ENCODE measurements around the gene SNCB.

SNCB gene

GRCh38 chr5:176578391-176578808 lies 51.9 kb downstream of the SNCB start:
- no peaks in the 10 kb centered on the region for H3F3A ChIP-seq (ENCODE audit: low read depth)
- no peak overlapping the region for H3K4me2 ChIP-seq (ENCODE audit: low read depth, low read length, poor library complexity, severe bottlenecking)
- H3K4me3 ChIP-seq (ENCODE audit: low read length, poor library complexity, severe bottlenecking) = no peak overlapping the region
- H3K9me3 ChIP-seq (ENCODE audit: insufficient read depth, low read depth, low read length) = no peaks in the 10 kb centered on the region
- no peaks in the 10 kb centered on the region for H3K9me2 ChIP-seq (replicated peaks; ENCODE audit: low read depth, low read length)
- H4K20me1 ChIP-seq (ENCODE audit: insufficient read depth, low read length, poor library complexity, severe bottlenecking) = no peaks in the 10 kb centered on the region
- TF ChIP-seq CTCF (conservative IDR thresholded peaks at IDR 0.05; ENCODE audit: low read length) (peak; percentile 44), EZH2phosphoT487 (IDR thresholded peaks at IDR 0.05; ENCODE audit: borderline replicate concordance) (no peak)
- no peaks in the 10 kb centered on the region for H3K27me3 ChIP-seq (ENCODE audit: insufficient read depth, low read length, poor library complexity, severe bottlenecking)
- no peaks in the 10 kb centered on the region for H3K79me2 ChIP-seq (ENCODE audit: insufficient read depth, low read length)
- H3K36me3 ChIP-seq (ENCODE audit: insufficient read depth, low read length) = no peaks in the 10 kb centered on the region
- H3K9ac ChIP-seq (ENCODE audit: low read depth, low read length, poor library complexity, severe bottlenecking) = no peak overlapping the region
- no peaks in the 10 kb centered on the region for H3K4me1 ChIP-seq (ENCODE audit: insufficient read depth, low read length, poor library complexity, severe bottlenecking)
- no peak overlapping the region for H2AFZ ChIP-seq (ENCODE audit: low read length)

GRCh38 chr5:176577312-176578176 lies 52.8 kb downstream of the SNCB start:
- no peak overlapping the region for H3K4me3 ChIP-seq (ENCODE audit: low read length, poor library complexity, severe bottlenecking)
- no peak overlapping the region for H3K4me2 ChIP-seq (ENCODE audit: low read depth, low read length, poor library complexity, severe bottlenecking)
- TF ChIP-seq CTCF (conservative IDR thresholded peaks at IDR 0.05; ENCODE audit: low read length) (no peak), EZH2phosphoT487 (IDR thresholded peaks at IDR 0.05; ENCODE audit: borderline replicate concordance) (no peak)
- H3K9ac ChIP-seq (ENCODE audit: low read depth, low read length, poor library complexity, severe bottlenecking) = no peak overlapping the region
- no peaks in the 10 kb centered on the region for H3K9me2 ChIP-seq (replicated peaks; ENCODE audit: low read depth, low read length)
- H4K20me1 ChIP-seq (ENCODE audit: insufficient read depth, low read length, poor library complexity, severe bottlenecking) = no peaks in the 10 kb centered on the region
- no peak overlapping the region for H2AFZ ChIP-seq (ENCODE audit: low read length)
- no peaks in the 10 kb centered on the region for H3F3A ChIP-seq (ENCODE audit: low read depth)
- H3K79me2 ChIP-seq (ENCODE audit: insufficient read depth, low read length) = no peaks in the 10 kb centered on the region
- no peaks in the 10 kb centered on the region for H3K27me3 ChIP-seq (ENCODE audit: insufficient read depth, low read length, poor library complexity, severe bottlenecking)
- H3K4me1 ChIP-seq (ENCODE audit: insufficient read depth, low read length, poor library complexity, severe bottlenecking) = no peaks in the 10 kb centered on the region
- no peaks in the 10 kb centered on the region for H3K36me3 ChIP-seq (ENCODE audit: insufficient read depth, low read length)
- no peaks in the 10 kb centered on the region for H3K9me3 ChIP-seq (ENCODE audit: insufficient read depth, low read depth, low read length)

DNA sequence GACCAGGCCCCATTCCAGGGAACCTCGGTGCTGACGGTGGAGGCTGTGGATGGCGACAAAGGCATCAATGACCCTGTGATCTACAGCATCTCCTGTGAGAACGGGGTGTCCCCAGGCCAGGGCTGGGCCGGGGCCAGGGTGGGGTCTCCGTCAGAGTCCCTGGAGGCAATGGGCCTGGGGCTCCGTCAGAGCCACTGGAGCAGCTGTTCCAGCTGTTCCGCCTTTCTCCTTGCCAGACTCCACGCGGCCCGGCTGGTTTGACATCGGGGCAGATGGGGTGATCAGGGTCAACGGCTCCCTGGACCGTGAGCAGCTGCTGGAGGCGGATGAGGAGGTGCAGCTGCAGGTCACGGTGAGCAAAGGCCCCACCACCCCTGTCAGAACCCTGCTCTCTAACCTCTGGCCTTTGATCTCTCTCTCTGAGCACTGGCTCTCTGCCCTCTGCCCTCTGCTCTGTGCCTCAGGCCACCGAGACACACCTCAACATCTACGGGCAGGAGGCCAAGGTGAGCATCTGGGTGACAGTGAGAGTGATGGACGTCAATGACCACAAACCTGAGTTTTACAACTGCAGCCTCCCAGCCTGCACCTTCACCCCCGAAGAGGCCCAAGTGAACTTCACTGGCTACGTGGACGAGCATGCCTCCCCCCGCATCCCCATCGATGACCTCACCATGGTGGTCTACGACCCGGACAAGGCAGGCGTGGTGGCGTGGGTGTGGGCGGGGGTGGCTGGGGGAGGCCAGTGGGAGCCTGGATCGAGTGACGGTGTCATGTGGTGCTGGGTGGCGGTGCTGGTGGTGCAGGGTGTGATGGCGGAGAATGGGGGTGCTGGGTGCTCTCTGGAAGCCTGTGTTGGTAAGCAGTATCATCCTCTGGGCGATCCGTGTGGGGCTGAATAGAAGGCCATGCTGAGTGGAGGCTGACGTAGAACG lies 54.6 kb downstream of the SNCB start:
- Histone ChIP-seq H3K79me2 (ENCODE audit: insufficient read depth, low read length) (no peaks in the 10 kb centered on the region), H3K27me3 (ENCODE audit: insufficient read depth, low read length, poor library complexity, severe bottlenecking) (no peaks in the 10 kb centered on the region), H3K4me3 (ENCODE audit: low read length, poor library complexity, severe bottlenecking) (no peak overlapping the region), H2AFZ (ENCODE audit: low read length) (no peak overlapping the region), H4K20me1 (ENCODE audit: insufficient read depth, low read length, poor library complexity, severe bottlenecking) (no peaks in the 10 kb centered on the region), H3K4me1 (ENCODE audit: insufficient read depth, low read length, poor library complexity, severe bottlenecking) (no peaks in the 10 kb centered on the region), H3K4me2 (ENCODE audit: low read depth, low read length, poor library complexity, severe bottlenecking) (no peak overlapping the region), H3K9ac (ENCODE audit: low read depth, low read length, poor library complexity, severe bottlenecking) (no peak overlapping the region), H3K36me3 (ENCODE audit: insufficient read depth, low read length) (no peaks in the 10 kb centered on the region), H3K9me2 (replicated peaks; ENCODE audit: low read depth, low read length) (no peaks in the 10 kb centered on the region), H3K9me3 (ENCODE audit: insufficient read depth, low read depth, low read length) (no peaks in the 10 kb centered on the region), H3F3A (ENCODE audit: low read depth) (no peaks in the 10 kb centered on the region)
- TF ChIP-seq EZH2phosphoT487 (IDR thresholded peaks at IDR 0.05; ENCODE audit: borderline replicate concordance) = no peak
- no peak for TF ChIP-seq CTCF (conservative IDR thresholded peaks at IDR 0.05; ENCODE audit: low read length)

Data from Loucy (cell line).